ENCODE measurements around the gene GHRH. TPM values are rescaled to one million over a fixed set of nuclear protein-coding genes. Genes with fewer than 3 reads are reported as not detected.

GHRH gene
- total RNA-seq, 1 experiment from 2014 or later: 0.74 TPM

GRCh38 chr20:37218976-37219375 is 42.6 kb downstream of the GHRH start:
- ChIA-PET POLR2A (no interaction called here), CTCF (no interaction called here)
- Mint-ChIP-seq H3K36me3 (peaks cover 54% of the 10 kb centered on the region), H3K9me3 (no peaks in the 10 kb centered on the region), H3K27ac (no peak overlapping the region), H3K4me1 (peaks cover 22% of the 10 kb centered on the region), H3K27me3 (ENCODE audit: low read depth) (no peaks in the 10 kb centered on the region), H3K4me3 (no peak overlapping the region)
- TF ChIP-seq ZNF219 (CRISPR knock-in tag; IDR thresholded peaks at IDR 0.05; ENCODE audit: borderline replicate concordance) (no peak), ZNF263 (CRISPR knock-in tag; IDR thresholded peaks at IDR 0.05; ENCODE audit: low read depth) (no peak), TEAD1 (CRISPR knock-in tag; IDR thresholded peaks at IDR 0.05) (no peak), ETV6 (CRISPR knock-in tag; IDR thresholded peaks at IDR 0.05) (no peak), ZBTB21 (CRISPR knock-in tag; IDR thresholded peaks at IDR 0.05; ENCODE audit: borderline replicate concordance) (no peak), ARID4B (CRISPR knock-in tag; IDR thresholded peaks at IDR 0.05; ENCODE audit: borderline replicate concordance) (no peak), ZNF121 (CRISPR knock-in tag; IDR thresholded peaks at IDR 0.05) (no peak), JUN (CRISPR knock-in tag; IDR thresholded peaks at IDR 0.05) (no peak), MYBL2 (CRISPR knock-in tag; IDR thresholded peaks at IDR 0.05) (no peak), EMX1 (CRISPR knock-in tag; IDR thresholded peaks at IDR 0.05) (no peak)
- DNase-seq (ENCODE audit: low spot score) (no peak), ATAC-seq (no peak)

GRCh38 chr20:37218441-37218840 is 43.2 kb downstream of the GHRH start:
- ChIA-PET POLR2A (no interaction called here), CTCF (no interaction called here)
- H3K9me3 Mint-ChIP-seq: no peaks in the 10 kb centered on the region
- H3K27me3 Mint-ChIP-seq (ENCODE audit: low read depth): no peaks in the 10 kb centered on the region
- peaks cover 22% of the 10 kb centered on the region for H3K4me1 Mint-ChIP-seq
- ATAC-seq (no peak), DNase-seq (ENCODE audit: low spot score) (no peak)
- H3K27ac Mint-ChIP-seq: no peak overlapping the region
- TF ChIP-seq NR2C2 (CRISPR knock-in tag; IDR thresholded peaks at IDR 0.05): no peak
- no peak for TF ChIP-seq ZNF138 (CRISPR knock-in tag; conservative IDR thresholded peaks at IDR 0.05)
- no peak for TF ChIP-seq NFE2L1 (CRISPR knock-in tag; IDR thresholded peaks at IDR 0.05)
- no peak for TF ChIP-seq STAT6 (CRISPR knock-in tag; conservative IDR thresholded peaks at IDR 0.05; ENCODE audit: low read depth)
- no peak for TF ChIP-seq CBFB (CRISPR knock-in tag; IDR thresholded peaks at IDR 0.05; ENCODE audit: low read depth)
- TF ChIP-seq ZNF512 (CRISPR knock-in tag; IDR thresholded peaks at IDR 0.05; ENCODE audit: borderline replicate concordance): no peak
- no peak for TF ChIP-seq JAZF1 (CRISPR knock-in tag; IDR thresholded peaks at IDR 0.05)
- no peak for TF ChIP-seq ZBTB43 (CRISPR knock-in tag; IDR thresholded peaks at IDR 0.05)
- no peak for TF ChIP-seq HMGA2 (CRISPR knock-in tag; IDR thresholded peaks at IDR 0.05)
- no peak for TF ChIP-seq ZNF416 (CRISPR knock-in tag; IDR thresholded peaks at IDR 0.05)
- TF ChIP-seq KAT7 (CRISPR knock-in tag; IDR thresholded peaks at IDR 0.05; ENCODE audit: borderline replicate concordance): no peak
- no peak overlapping the region for H3K4me3 Mint-ChIP-seq
- peaks cover 54% of the 10 kb centered on the region for H3K36me3 Mint-ChIP-seq
